HUES48 (cell line): Measurements from ENCODE around the gene EGLN1.

Source experiments
- H3K27ac ChIP-seq: one replicate; pipeline ENCODE4 v1.7.0; 2013; ENCODE audit warnings: low read depth, low read length, inconsistent platforms
- H3K27me3 ChIP-seq: 2 replicates; pipeline ENCODE4 v1.6.1; 2013; ENCODE audit warnings: mild to moderate bottlenecking, low read length; ENCODE audit not compliant: control insufficient read depth, insufficient read depth
- H3K36me3 ChIP-seq: 2 replicates; pipeline ENCODE4 v1.6.1; 2013; ENCODE audit warnings: low read length; ENCODE audit not compliant: control insufficient read depth, insufficient read depth
- H3K4me1 ChIP-seq: 2 replicates; pipeline ENCODE4 v1.6.1; 2013; ENCODE audit warnings: mild to moderate bottlenecking, low read length; ENCODE audit not compliant: control insufficient read depth, insufficient read depth
- H3K4me3 ChIP-seq: 2 replicates; pipeline ENCODE4 v1.5.1; 2013; ENCODE audit warnings: mild to moderate bottlenecking, low read depth, low read length
- H3K9ac ChIP-seq: 2 replicates; pipeline ENCODE4 v1.6.1; 2013; ENCODE audit warnings: mild to moderate bottlenecking, low read depth, low read length, moderate library complexity
- H3K9me3 ChIP-seq: 2 replicates; pipeline ENCODE4 v1.6.1; 2013; ENCODE audit warnings: low read length; ENCODE audit not compliant: control insufficient read depth, insufficient read depth

Gene EGLN1

DNA sequence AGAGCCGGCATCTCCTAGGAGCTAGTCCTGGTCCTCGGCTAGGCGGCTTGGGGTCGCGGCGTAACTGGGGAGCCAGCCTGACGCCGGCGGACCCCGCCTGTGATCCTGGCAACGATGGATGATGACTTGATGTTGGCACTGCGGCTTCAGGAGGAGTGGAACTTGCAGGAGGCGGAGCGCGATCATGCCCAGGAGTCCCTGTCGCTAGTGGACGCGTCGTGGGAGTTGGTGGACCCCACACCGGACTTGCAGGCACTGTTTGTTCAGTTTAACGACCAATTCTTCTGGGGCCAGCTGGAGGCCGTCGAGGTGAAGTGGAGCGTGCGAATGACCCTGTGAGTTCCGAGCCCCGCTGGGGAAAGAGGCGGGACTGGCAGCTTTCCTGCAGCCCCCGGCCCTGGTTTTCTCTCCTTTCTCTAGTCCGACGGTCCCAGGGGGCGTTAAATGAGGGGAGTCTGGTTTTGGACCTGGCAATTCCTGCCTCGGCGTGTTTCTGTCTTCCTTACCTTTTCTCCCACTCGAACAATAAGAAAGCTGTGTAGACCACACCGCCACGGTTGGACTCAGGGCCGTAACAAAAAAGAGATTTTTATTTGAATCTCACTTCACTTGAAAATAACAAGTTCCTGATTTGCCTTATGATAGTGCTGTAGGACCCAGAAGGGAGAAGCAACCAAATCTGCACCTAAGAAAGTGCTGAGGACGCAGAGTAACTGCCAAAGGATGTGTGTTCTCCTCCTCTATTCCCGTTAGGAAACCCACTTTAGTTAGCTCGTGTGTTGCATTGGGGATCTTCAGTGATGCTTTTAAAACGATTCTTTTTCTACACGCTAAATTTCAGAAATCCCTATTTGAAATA is 83.6 kb downstream of the EGLN1 start, which contains the start of gene SPRTN:
Gene SPRTN (plus strand): TSS at position 24 of the 859 bp plus-strand sequence. CDS start 91 bp downstream, at position 115.
- Histone ChIP-seq H3K36me3 (peaks cover 19% of the 10 kb centered on the region), H3K4me1 (peaks cover 22% of the 10 kb centered on the region), H3K4me3 (peak within 1 kb of the TSS; percentile 84), H3K27ac (peak within 1 kb of the TSS; percentile 93), H3K9me3 (no peaks in the 10 kb centered on the region), H3K9ac (peak within 1 kb of the TSS; percentile 79), H3K27me3 (no peaks in the 10 kb centered on the region)

DNA sequence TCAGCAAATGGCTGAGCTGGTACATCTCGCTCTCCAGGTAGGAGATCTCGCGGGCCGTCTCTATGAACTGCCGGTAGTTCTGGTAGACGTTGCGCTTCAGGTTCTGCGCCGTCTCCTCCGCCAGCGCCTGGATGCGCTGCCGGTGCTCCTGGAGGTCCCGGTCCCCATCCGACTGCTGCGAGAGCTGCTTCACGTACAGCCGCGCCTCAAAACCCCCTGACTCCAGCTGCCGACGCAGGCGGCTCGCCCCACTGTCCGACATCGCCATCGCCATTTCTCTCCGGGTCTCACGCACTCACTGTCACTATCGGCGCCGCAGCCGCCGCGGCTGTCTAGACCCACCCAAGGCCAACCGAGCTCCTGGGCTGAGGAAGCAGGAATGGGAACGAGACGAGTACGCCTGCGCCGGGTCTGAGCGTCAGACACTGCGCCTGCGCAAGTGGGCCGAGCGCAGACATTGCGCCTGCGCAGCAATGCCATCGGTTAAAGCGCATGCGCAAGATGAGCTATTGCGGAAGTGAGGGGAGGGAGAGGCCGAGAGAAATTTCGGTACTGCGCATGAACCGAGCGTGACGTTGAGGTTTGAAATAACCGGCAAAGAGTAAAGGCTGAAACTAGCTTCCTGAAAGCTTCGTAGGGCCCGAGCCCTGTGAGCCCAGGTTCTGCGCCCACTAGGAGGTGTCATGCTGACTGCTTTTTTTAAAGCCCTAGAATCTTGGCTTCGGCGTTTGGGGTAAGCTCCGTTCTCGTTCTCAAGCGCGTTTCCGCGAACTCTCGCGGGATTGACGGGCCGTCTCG is 84.4 kb downstream of the EGLN1 start, which contains the start of gene EXOC8:
Gene EXOC8 (minus strand): TSS at position 381 of the 798 bp plus-strand sequence. CDS start 107 bp downstream, at position 274.
- H3K36me3 ChIP-seq, result peaks cover 15% of the 10 kb centered on the region
- peaks cover 29% of the 10 kb centered on the region for H3K4me1 ChIP-seq
- no peaks in the 10 kb centered on the region for H3K9me3 ChIP-seq
- peak within 1 kb of the TSS; percentile 79 for H3K9ac ChIP-seq
- H3K27ac ChIP-seq, result peak within 1 kb of the TSS; percentile 93
- no peaks in the 10 kb centered on the region for H3K27me3 ChIP-seq
- peak within 1 kb of the TSS; percentile 84 for H3K4me3 ChIP-seq

DNA sequence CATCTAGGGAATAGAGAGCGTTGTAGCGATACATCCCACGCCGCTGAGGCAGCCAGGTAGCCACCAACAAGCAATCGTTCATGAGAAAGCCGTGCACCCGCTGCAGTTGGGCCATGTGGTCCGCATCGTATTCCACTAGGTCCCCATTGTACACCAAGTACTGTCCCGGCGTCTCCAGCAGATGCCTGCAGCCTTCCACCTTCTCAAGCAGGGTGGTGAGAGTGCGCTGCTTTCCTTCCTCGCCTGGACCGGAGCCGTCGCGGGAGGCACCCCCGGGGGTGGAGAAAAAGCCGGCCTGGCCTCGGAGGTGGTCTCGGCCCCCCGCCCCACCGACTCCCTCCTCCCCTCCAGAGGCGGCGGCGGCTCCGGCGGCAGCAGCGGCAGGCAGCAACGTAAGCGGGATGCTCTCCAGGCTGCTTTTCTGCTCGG is 85.0 kb downstream of the EGLN1 start:
- Histone ChIP-seq H3K9me3 (no peaks in the 10 kb centered on the region), H3K4me1 (peaks cover 29% of the 10 kb centered on the region), H3K27ac (peak overlapping the region; percentile 93), H3K36me3 (peaks cover 14% of the 10 kb centered on the region), H3K27me3 (no peaks in the 10 kb centered on the region), H3K4me3 (peak overlapping the region; percentile 84), H3K9ac (peak overlapping the region; percentile 58)

DNA sequence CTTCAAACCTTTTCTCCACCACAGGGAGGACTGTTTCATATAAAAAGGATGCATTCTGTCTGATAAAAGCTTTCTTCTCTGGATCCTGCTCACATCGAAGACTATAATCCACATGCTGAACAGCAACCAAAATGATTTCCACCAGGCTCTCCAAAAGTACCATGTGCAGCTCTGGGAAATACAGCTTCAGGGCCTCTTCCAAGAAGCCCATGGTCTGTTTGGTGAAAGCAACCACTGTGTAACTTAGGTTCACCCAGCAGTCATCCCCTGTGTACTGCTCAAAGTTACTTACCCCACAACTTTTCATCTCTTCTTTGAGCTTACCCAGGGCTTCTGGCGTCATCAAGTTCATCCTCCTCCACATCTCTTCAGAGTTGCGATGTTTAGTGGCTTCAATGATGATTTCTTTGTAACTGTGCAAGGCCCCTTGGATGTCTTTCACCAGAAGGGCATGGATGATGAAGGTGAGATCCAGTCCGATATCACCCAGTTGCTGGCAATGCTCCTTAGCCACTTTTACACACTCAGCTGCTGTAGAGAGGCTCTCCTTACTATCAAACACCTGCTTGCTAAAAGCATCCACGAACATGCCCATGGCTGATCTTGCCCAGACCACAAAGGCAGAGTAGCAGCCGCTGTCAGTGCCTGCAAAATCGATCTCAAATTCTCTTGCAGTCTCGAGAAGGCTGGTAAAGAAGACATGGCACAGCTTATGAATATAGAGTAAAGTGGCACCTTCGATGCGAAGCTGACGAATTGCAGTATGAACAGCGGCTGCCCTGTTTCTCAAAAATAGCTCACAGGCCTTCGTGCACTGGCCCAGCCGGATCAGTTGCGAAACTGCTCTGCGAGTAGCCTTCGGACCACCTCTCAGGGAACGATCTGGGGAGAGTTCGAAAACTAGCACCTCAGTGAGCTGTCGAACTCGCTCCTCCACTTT is 86.2 kb downstream of the EGLN1 start:
- Histone ChIP-seq H3K9me3 (no peaks in the 10 kb centered on the region), H3K4me1 (peaks cover 29% of the 10 kb centered on the region), H3K27me3 (no peaks in the 10 kb centered on the region), H3K4me3 (peak overlapping the region; percentile 84), H3K36me3 (peaks cover 3% of the 10 kb centered on the region), H3K27ac (no peak overlapping the region), H3K9ac (no peak overlapping the region)

DNA sequence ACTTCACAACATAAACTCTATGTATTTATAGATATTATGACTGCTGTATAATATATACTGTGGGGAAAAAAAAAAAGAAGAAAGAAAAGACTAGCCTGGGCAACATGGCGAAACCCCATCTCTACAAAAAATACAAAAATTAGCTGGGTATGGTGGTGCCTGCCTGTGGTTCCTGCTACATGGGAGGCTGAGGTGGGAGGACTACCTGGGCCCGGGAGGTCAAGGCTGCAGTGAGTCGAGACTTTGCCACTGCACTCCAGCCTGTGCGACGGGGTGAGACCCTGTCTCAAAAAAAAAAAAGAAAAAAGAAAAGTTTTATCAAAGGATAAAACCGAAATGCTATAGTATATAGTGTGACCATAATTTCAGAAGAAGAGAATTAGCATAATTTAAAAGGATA is 87.1 kb downstream of the EGLN1 start:
- Histone ChIP-seq H3K4me3 (peak overlapping the region; percentile 50), H3K36me3 (no peaks in the 10 kb centered on the region), H3K27ac (no peak overlapping the region), H3K27me3 (no peaks in the 10 kb centered on the region), H3K4me1 (peaks cover 29% of the 10 kb centered on the region), H3K9ac (no peak overlapping the region), H3K9me3 (no peaks in the 10 kb centered on the region)

DNA sequence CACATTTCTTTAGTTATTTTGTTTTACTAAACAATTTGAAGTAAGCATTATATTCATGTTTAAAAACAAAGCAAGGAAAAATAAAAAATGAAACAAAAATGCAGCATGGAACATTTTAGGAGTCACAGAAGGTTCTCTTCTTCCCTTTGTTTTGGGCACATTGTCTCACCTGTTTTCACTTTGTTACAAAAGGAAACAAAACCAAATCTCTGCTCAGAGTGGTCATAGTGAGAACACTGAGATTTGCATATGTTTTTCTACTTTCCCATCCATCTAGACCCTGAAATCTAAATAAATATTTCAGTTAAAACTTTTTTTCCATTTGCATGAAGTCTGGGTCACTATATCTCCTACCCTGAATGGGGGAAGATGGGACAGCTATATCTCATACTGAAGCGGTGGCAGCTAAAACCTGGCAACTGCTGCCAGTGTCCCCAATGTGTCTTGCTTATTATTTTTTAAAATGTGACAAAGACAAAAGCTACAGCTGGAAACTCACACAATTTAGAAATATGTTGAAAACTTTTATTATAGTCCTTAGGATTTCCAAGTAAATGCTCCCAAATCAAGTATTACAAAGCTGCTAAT is 87.9 kb downstream of the EGLN1 start:
- Histone ChIP-seq H3K27me3 (no peaks in the 10 kb centered on the region), H3K4me1 (peaks cover 26% of the 10 kb centered on the region), H3K4me3 (peak overlapping the region; percentile 50), H3K9me3 (no peaks in the 10 kb centered on the region), H3K27ac (no peak overlapping the region), H3K36me3 (no peaks in the 10 kb centered on the region), H3K9ac (no peak overlapping the region)

DNA sequence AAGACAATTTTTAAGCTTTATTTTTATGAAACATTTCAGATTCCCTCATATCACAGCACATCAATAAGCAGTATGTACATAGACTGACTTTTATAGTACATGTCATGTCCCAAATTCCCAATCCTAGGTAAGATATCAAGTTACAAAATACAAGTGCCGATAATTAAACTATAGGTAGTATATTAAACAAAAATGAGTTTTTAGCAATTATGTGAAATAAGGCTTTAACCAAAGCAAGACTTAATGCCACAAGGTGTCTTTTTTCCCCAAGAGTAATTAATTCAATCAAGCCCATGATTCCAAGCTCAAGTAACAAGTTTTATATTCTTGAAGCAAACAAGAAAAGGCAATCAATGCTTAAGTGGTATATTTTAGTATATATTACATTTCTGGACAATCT is 89.3 kb downstream of the EGLN1 start:
- H3K27ac ChIP-seq, result no peak overlapping the region
- H3K9ac ChIP-seq, result no peak overlapping the region
- H3K36me3 ChIP-seq, result no peaks in the 10 kb centered on the region
- H3K4me3 ChIP-seq, result peak overlapping the region; percentile 50; the same call in 1 of the 2 replicates
- H3K27me3 ChIP-seq, result no peaks in the 10 kb centered on the region
- peaks cover 26% of the 10 kb centered on the region for H3K4me1 ChIP-seq
- no peaks in the 10 kb centered on the region for H3K9me3 ChIP-seq

DNA sequence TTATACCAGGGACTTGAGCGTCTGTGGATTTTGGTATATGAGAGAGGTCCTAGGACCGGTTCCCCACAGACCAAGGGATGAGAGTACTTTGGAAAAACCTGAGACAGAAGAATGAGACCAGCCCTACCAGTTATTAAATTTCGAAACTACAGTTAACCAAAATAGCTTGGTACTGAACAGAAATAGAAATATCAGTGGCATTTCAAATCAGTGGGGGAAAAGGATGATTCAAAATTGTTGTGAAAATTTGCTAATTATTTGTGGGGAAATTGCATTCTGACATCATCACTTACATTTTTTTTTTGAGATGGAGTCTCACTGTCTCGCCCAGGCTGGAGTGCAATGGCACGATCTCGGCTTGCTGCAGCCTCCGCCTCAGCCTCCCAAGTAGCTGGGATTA is 92.6 kb downstream of the EGLN1 start:
- no peak overlapping the region for H3K9ac ChIP-seq
- H3K27ac ChIP-seq, result no peak overlapping the region
- no peak overlapping the region for H3K4me3 ChIP-seq
- no peaks in the 10 kb centered on the region for H3K36me3 ChIP-seq
- H3K27me3 ChIP-seq, result no peaks in the 10 kb centered on the region
- H3K9me3 ChIP-seq, result no peaks in the 10 kb centered on the region
- H3K4me1 ChIP-seq, result peaks cover 15% of the 10 kb centered on the region

DNA sequence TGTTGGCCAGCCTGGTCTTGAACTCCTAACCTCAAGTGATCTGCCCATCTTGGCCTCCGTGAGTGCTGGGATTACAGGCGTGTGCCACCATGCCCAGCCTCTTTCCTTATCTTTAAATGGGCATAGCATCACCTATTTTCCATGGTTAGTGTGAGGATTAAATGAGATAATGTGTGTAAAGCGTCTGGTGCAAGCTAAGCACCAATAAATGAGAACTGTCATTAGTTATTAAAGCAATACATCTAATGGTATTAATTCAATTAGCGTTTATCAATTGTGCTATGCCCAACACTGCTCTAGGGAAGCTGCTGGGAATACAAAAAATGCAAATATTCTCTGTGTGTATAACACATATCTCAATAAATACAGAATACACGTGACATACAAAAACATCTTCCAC is 94.5 kb downstream of the EGLN1 start:
- H3K36me3 ChIP-seq, result no peaks in the 10 kb centered on the region
- H3K27me3 ChIP-seq, result no peaks in the 10 kb centered on the region
- H3K27ac ChIP-seq, result no peak overlapping the region
- no peak overlapping the region for H3K9ac ChIP-seq
- no peak overlapping the region for H3K4me3 ChIP-seq
- H3K4me1 ChIP-seq, result no peaks in the 10 kb centered on the region
- no peaks in the 10 kb centered on the region for H3K9me3 ChIP-seq

DNA sequence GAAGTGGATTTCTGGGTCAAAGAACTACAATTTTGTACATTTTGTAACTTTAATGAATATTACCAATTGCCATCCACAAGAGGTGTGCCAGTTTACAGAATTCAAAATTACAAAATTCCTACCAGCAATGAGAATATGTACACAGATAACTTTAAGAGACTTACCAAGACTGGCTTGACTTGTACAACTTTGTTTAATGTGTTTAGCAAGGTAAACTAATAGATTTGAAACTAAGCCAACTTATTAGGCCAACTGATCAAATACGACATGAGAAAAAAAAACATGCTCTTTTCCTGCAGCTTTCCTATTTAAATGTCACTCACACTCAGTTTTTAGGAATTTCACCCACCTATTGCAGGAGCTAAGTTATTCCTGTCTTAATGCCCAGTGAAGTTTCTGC is 95.8 kb downstream of the EGLN1 start:
- H3K9me3 ChIP-seq, result no peaks in the 10 kb centered on the region
- H3K27ac ChIP-seq, result no peak overlapping the region
- H3K4me3 ChIP-seq, result no peak overlapping the region
- no peak overlapping the region for H3K9ac ChIP-seq
- no peaks in the 10 kb centered on the region for H3K4me1 ChIP-seq
- H3K36me3 ChIP-seq, result no peaks in the 10 kb centered on the region
- H3K27me3 ChIP-seq, result no peaks in the 10 kb centered on the region
